Measurements from ENCODE around the gene IRF4. TPM values are rescaled to one million over a fixed set of nuclear protein-coding genes. Genes with fewer than 3 reads are reported as not detected.

The IRF4 gene
- total and polyA plus RNA-seq, 8 donors: 0.27 to 7.0 (median 0.36) TPM

DNA sequence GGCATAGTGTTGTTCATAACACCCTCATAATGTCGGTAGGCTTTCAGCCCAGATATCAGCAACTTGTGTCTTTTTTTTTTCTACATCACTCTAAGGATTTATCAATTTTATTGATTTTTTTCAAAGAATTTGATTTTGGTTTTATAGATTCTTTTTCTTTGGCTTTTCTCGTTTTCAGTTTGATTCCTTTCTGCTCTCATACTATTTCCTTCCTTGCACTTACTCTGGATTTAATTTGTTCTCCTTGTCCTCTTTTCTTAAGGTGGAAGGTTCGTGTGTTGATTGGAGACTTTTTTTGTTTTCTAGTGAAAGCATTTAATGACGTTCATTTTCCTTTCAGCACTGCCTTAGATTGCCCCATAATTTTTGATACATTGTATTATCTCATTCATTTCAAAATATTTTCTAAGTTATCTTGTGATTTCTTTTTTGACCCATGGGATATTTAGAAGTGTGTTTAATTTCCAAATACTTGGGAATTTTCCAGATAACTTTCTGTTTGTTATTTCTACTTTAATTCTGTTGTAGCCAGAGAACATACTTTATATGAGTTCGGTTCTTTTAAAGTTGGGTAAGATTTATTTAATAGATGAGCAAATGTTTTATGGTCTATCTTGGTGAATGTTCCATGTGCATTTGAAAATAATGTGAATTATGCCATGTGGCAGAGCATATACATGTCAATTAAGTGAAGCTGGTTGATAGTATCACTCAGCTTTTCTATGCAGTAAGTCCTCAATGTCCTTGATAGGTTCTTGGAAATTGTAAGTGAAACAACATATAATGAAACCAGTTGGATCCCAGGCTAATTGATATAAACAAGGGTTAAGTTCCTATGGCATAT, 62.8 kb downstream of the IRF4 start:
- intact Hi-C loops (cut with DNase I): no loop called here
- no peak for TF ChIP-seq CTCF (IDR thresholded peaks at IDR 0.05)
- no peaks in the 10 kb centered on the region for H3K9me3 ChIP-seq
- no peak overlapping the region for H3K27ac ChIP-seq
- no peak for ATAC-seq
- H3K27me3 ChIP-seq: no peaks in the 10 kb centered on the region
- no peak for DNase-seq
- no peaks in the 10 kb centered on the region for H3K36me3 ChIP-seq
- no peaks in the 10 kb centered on the region for H3K4me1 ChIP-seq
- no peak overlapping the region for H3K4me3 ChIP-seq

DNA sequence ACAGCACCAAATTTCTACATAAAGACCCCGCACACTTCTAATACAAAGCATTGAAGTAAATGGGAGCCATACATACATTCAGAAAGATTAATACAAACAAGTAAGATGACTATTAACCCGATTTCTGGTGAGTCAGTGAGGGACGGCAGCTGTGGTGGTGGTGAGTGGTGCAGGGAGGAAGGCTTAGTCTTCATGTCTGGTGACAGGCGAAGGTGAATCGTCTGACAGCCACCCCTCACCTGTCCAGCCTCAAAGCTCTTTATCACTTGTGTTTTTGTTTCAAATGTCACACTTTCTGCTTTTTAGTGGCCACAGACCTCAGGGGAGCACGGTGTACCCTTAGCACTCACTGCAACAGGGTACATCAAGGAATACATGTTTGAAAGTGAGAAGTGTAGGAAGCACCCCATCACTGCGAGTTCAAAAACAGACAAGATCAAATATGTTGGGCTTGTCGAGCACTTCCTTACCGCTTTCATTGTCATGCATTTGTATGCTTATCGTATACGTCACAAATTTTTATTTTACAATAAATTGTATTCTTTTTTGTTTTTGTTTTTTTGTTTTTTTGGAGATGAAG, 63.5 kb downstream of the IRF4 start:
- Histone ChIP-seq H3K4me3 (no peak overlapping the region), H3K27ac (no peak overlapping the region), H3K9me3 (no peaks in the 10 kb centered on the region), H3K4me1 (no peaks in the 10 kb centered on the region), H3K36me3 (no peaks in the 10 kb centered on the region), H3K27me3 (no peaks in the 10 kb centered on the region)
- intact Hi-C loops (cut with DNase I): no loop called here
- DNase-seq (no peak), ATAC-seq (no peak)
- TF ChIP-seq CTCF (IDR thresholded peaks at IDR 0.05): no peak

GRCh38 chr6:455835-456234, 64.3 kb downstream of the IRF4 start:
- no peaks in the 10 kb centered on the region for H3K4me1 ChIP-seq
- DNase-seq (no peak), ATAC-seq (no peak)
- no peak overlapping the region for H3K27ac ChIP-seq
- intact Hi-C loops (cut with DNase I): no loop called here
- no peak overlapping the region for H3K4me3 ChIP-seq
- no peaks in the 10 kb centered on the region for H3K27me3 ChIP-seq
- no peaks in the 10 kb centered on the region for H3K36me3 ChIP-seq
- TF ChIP-seq CTCF (IDR thresholded peaks at IDR 0.05): no peak
- H3K9me3 ChIP-seq: no peaks in the 10 kb centered on the region

GRCh38 chr6:456358-456867, 64.9 kb downstream of the IRF4 start:
- H3K36me3 ChIP-seq: no peaks in the 10 kb centered on the region
- no peaks in the 10 kb centered on the region for H3K9me3 ChIP-seq
- H3K4me1 ChIP-seq: no peaks in the 10 kb centered on the region
- H3K27me3 ChIP-seq: no peaks in the 10 kb centered on the region
- intact Hi-C loops (cut with DNase I): no loop called here
- no peak overlapping the region for H3K27ac ChIP-seq
- no peak for ATAC-seq
- H3K4me3 ChIP-seq: no peak overlapping the region
- DNase-seq: no peak
- TF ChIP-seq CTCF (IDR thresholded peaks at IDR 0.05): no peak

DNA sequence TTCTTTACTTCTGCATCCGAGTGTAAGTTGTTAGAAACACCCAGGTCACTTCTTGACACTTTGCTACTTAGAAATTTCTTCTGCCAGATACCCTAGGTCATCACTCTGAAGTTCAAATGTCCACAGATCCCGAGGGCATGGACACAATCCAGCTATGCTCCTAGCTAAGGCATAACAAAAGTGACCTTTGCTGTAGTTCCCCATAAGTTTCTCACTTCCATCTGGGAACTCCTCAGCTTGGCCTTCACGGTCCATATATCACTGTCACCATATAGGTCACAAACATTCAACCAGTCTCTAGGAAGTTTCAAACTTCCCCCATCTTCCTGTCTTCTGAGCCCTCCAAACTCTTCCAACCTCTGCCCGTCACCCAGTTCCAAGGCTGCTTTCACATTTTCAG, 65.3 kb downstream of the IRF4 start:
- H3K4me3 ChIP-seq: no peak overlapping the region
- H3K4me1 ChIP-seq: no peaks in the 10 kb centered on the region
- TF ChIP-seq CTCF (IDR thresholded peaks at IDR 0.05): no peak
- H3K27ac ChIP-seq: no peak overlapping the region
- H3K27me3 ChIP-seq: no peaks in the 10 kb centered on the region
- intact Hi-C loops (cut with DNase I): no loop called here
- H3K9me3 ChIP-seq: no peaks in the 10 kb centered on the region
- no peak for DNase-seq
- no peak for ATAC-seq
- H3K36me3 ChIP-seq: no peaks in the 10 kb centered on the region

Data from left lung (tissue), 10 donors.